Fibroblast of lung (primary cell): Measurements from ENCODE around the gene FRAT1. TPM values are rescaled to one million over a fixed set of nuclear protein-coding genes. Genes with fewer than 3 reads are reported as not detected.

Source experiments
- DNase-seq, 2 donors: peaks; one replicate each; pipeline versions ENCODE4 v3.0.0 to v3.0.0-alpha.2; 2010; ENCODE audit warnings: low read depth in 2 of 2
- H2AFZ ChIP-seq: 2 replicates; pipeline ENCODE4 v1.5.1; 2012; ENCODE audit warnings: low read length, control low read depth, inconsistent platforms
- H3K27ac ChIP-seq: 2 replicates; pipeline ENCODE4 v1.5.1; 2011; ENCODE audit warnings: low read length, control low read depth; ENCODE audit not compliant: insufficient read depth
- H3K27me3 ChIP-seq: 2 replicates; pipeline ENCODE4 v1.5.1; 2011; ENCODE audit warnings: mild to moderate bottlenecking, low read length; ENCODE audit not compliant: control insufficient read depth, insufficient read depth
- H3K36me3 ChIP-seq: 2 replicates; pipeline ENCODE4 v1.5.1; 2011; ENCODE audit warnings: low read length; ENCODE audit not compliant: control insufficient read depth, insufficient read depth
- H3K4me1 ChIP-seq: 2 replicates; pipeline ENCODE4 v1.5.1; 2011; ENCODE audit warnings: low read length; ENCODE audit not compliant: control insufficient read depth, insufficient read depth; ENCODE audit errors: extremely low read depth
- H3K4me2 ChIP-seq: 2 replicates; pipeline ENCODE4 v1.5.1; 2011; ENCODE audit warnings: low read length, control low read depth; ENCODE audit not compliant: insufficient read depth; ENCODE audit errors: extremely low read depth
- H3K4me3 ChIP-seq, 4 experiments: fragments of 200-600 bp in 1 of 4; sonication (generic) in 1 of 4; replicated peaks in 1 of 4; 2 replicates each; pipeline ENCODE4 v1.5.1; 2011 to 2016; ENCODE audit warnings: low read length in 4 of 4, low read depth in 3 of 4, mild to moderate bottlenecking in 3 of 4, control low read depth in 2 of 4, inconsistent platforms in 1 of 4, mixed read lengths in 1 of 4; ENCODE audit not compliant: insufficient read depth in 1 of 4; ENCODE audit errors: control extremely low read depth in 1 of 4
- H3K79me2 ChIP-seq: 2 replicates; pipeline ENCODE4 v1.5.1; 2012; ENCODE audit warnings: mild to moderate bottlenecking, low read length, inconsistent platforms; ENCODE audit not compliant: control insufficient read depth, insufficient read depth
- H3K9ac ChIP-seq: 2 replicates; pipeline ENCODE4 v1.5.1; 2011; ENCODE audit warnings: mild to moderate bottlenecking, low read length, control low read depth; ENCODE audit not compliant: insufficient read depth
- H3K9me3 ChIP-seq: 2 replicates; pipeline ENCODE4 v1.5.1; 2012; ENCODE audit warnings: low read depth, low read length; ENCODE audit not compliant: control insufficient read depth, insufficient read depth
- H4K20me1 ChIP-seq: 2 replicates; pipeline ENCODE4 v1.5.1; 2011; ENCODE audit warnings: low read length; ENCODE audit not compliant: control insufficient read depth, insufficient read depth; ENCODE audit errors: extremely low read depth
- EZH2 ChIP-seq: IDR thresholded peaks from 2 replicates; pipeline ENCODE4 v1.5.1; 2012; ENCODE audit warnings: low read length, control low read depth, mild to moderate bottlenecking; ENCODE audit errors: missing control alignments
- polyA plus RNA-seq, 2 donors: library from polyadenylated mRNA; depleted of rRNA in 1 of 2; stranded (reverse) in 1 of 2; unstranded in 1 of 2; fragments of >200 nt; gene quantifications; 2 replicates each; pipeline ENCODE4 v1.2.1, GENCODE V29; 2011 to 2012; ENCODE audit warnings: missing spikeins in 1 of 2
- total RNA-seq: library from RNA; depleted of rRNA; stranded (reverse); fragments of >200 nt; gene quantifications from 2 replicates; pipeline ENCODE4 v1.2.1, GENCODE V29; 2014
- TF ChIP-seq, protein P1 (sequence below), 2 donors: IDR thresholded peaks in 1 of 2; conservative IDR thresholded peaks in 1 of 2; 1 replicate in 1 of 2; 2 replicates in 1 of 2; pipeline ENCODE4 v1.5.1; 2011 to 2012; ENCODE audit warnings: low read length in 2 of 2, control low read depth in 1 of 2, inconsistent platforms in 1 of 2, low read depth in 1 of 2, mild to moderate bottlenecking in 1 of 2

The FRAT1 gene
- total and polyA plus RNA-seq, 2 donors (not counting 1 experiment from before 2014, with no cell fraction given) = 0.48 to 2.8 TPM

DNA sequence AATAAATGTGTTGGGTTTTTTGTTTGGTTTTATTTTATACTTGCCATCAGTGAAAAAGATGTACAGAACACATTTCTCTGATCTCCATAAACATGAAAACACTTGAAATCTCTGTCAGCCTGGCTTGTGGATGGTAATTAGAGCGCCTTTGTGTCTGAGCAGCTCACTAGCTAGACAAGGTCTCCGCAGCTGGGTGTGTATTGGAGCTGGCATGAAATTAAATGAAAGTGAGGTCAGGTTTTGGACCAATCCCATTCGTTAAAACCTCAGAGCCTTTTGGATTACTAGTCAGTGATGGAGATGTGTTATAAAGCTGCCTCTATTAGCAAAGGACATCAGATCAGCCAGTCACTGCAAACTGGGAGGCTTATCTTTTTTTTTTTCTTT, 2.7 kb downstream of the FRAT1 start:
- TF ChIP-seq, protein P1, sequence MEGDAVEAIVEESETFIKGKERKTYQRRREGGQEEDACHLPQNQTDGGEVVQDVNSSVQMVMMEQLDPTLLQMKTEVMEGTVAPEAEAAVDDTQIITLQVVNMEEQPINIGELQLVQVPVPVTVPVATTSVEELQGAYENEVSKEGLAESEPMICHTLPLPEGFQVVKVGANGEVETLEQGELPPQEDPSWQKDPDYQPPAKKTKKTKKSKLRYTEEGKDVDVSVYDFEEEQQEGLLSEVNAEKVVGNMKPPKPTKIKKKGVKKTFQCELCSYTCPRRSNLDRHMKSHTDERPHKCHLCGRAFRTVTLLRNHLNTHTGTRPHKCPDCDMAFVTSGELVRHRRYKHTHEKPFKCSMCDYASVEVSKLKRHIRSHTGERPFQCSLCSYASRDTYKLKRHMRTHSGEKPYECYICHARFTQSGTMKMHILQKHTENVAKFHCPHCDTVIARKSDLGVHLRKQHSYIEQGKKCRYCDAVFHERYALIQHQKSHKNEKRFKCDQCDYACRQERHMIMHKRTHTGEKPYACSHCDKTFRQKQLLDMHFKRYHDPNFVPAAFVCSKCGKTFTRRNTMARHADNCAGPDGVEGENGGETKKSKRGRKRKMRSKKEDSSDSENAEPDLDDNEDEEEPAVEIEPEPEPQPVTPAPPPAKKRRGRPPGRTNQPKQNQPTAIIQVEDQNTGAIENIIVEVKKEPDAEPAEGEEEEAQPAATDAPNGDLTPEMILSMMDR (conservative IDR thresholded peaks at IDR 0.05 in 1 of 2, IDR thresholded peaks at IDR 0.05 in 1 of 2; ENCODE audit: low read depth in 1 of 2, low read length in 2 of 2) = no peak
- TF ChIP-seq EZH2 = no peak
- Histone ChIP-seq H3K9me3 (no peaks in the 10 kb centered on the region), H3K4me1 (peaks cover 4% of the 10 kb centered on the region), H4K20me1 (no peaks in the 10 kb centered on the region), H3K4me2 (no peak overlapping the region), H3K4me3 (no peak overlapping the region), H3K27me3 (no peaks in the 10 kb centered on the region), H2AFZ (no peak overlapping the region), H3K27ac (no peak overlapping the region), H3K9ac (no peak overlapping the region), H3K79me2 (no peaks in the 10 kb centered on the region), H3K36me3 (no peaks in the 10 kb centered on the region)
- no peak for DNase-seq

DNA sequence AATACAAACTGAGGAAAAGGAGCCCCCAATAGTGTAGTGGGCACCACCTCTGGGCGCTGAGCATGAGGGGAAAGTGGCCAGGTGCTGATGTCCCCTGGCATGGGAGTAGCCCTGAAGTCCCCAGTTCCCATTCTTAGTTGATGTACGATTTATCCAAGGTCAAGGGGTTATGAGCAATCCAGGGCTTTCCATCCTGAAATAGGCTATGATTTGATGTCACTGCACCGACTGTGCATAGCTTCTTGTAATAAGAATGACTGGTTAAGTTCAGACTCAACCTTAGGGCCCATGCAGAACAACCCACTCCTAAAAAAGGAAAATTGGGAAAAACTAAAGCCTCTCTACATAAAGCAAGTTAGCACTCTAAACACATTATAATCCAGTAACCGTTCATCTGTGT, 4.4 kb downstream of the FRAT1 start:
- no peak for TF ChIP-seq EZH2
- TF ChIP-seq, protein P1 (conservative IDR thresholded peaks at IDR 0.05 in 1 of 2, IDR thresholded peaks at IDR 0.05 in 1 of 2; ENCODE audit: low read depth in 1 of 2, low read length in 2 of 2) = no peak
- Histone ChIP-seq H3K36me3 (no peaks in the 10 kb centered on the region), H2AFZ (no peak overlapping the region), H3K79me2 (no peaks in the 10 kb centered on the region), H4K20me1 (no peaks in the 10 kb centered on the region), H3K9me3 (no peaks in the 10 kb centered on the region), H3K4me1 (peaks cover 4% of the 10 kb centered on the region), H3K27me3 (no peaks in the 10 kb centered on the region), H3K27ac (no peak overlapping the region), H3K4me2 (no peak overlapping the region), H3K9ac (no peak overlapping the region), H3K4me3 (no peak overlapping the region)
- no peak for DNase-seq

DNA sequence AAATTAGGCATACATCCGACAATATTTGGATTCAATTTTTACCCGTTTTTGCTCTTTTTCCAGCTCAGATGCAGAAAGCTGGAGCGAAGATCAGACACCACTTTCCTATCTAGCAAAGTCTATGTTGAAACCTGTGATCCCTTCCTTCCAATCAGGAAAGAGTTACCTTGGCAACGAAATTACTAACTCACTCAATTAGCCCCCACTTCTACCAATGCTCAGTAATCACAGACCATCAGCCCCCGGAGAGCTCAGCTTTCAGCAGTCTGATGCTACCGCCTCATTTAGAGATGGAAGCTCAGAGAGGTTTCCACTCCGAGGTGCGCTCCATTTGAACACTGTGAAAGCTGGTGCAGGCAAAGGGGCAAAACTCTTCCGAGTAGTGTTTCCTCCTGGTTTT, 6.7 kb downstream of the FRAT1 start:
- Histone ChIP-seq H3K27ac (no peak overlapping the region), H3K4me3 (no peak overlapping the region), H2AFZ (no peak overlapping the region), H3K9me3 (no peaks in the 10 kb centered on the region), H4K20me1 (no peaks in the 10 kb centered on the region), H3K79me2 (no peaks in the 10 kb centered on the region), H3K4me2 (no peak overlapping the region), H3K9ac (no peak overlapping the region), H3K4me1 (no peaks in the 10 kb centered on the region), H3K36me3 (no peaks in the 10 kb centered on the region), H3K27me3 (no peaks in the 10 kb centered on the region)
- DNase-seq = no peak
- no peak for TF ChIP-seq EZH2
- TF ChIP-seq, protein P1 (conservative IDR thresholded peaks at IDR 0.05 in 1 of 2, IDR thresholded peaks at IDR 0.05 in 1 of 2; ENCODE audit: low read depth in 1 of 2, low read length in 2 of 2) = no peak
